HEK293T (cell line): ENCODE measurements around the gene TMEM179.

Experiments
- CTCF ChIA-PET: fragments of 350-600 bp; formaldehyde crosslinking; extraction: SDS; loops from one replicate; lab custom pipeline; 2021; ENCODE audit warnings: antibody characterized with exemption, inconsistent platforms; lab: Yijun Ruan, JAX
- POLR2A ChIA-PET: fragments of 350-600 bp; formaldehyde crosslinking; extraction: SDS; loops from one replicate; lab custom pipeline; 2020; ENCODE audit warnings: antibody characterized with exemption, inconsistent platforms; lab: Yijun Ruan, JAX
- DNase-seq: peaks from one replicate; pipeline ENCODE4 v3.0.0; 2012; ENCODE audit warnings: mixed read lengths; ENCODE audit errors: extremely low spot score
- ARNT ChIP-seq: fragments of 450-650 bp; IDR thresholded peaks from 2 replicates; pipeline ENCODE4 v1.6.1; 2017; ENCODE audit warnings: mild to moderate bottlenecking
- BHLHE40 ChIP-seq: fragments of 450-650 bp; IDR thresholded peaks from 2 replicates; pipeline ENCODE4 v1.6.1; 2016; ENCODE audit warnings: mild to moderate bottlenecking, moderate library complexity, borderline replicate concordance
- CTBP1 ChIP-seq: fragments of 450-650 bp; IDR thresholded peaks from 2 replicates; pipeline ENCODE4 v1.6.1; 2016; ENCODE audit warnings: borderline replicate concordance
- ELF4 ChIP-seq: fragments of 450-650 bp; IDR thresholded peaks from 2 replicates; pipeline ENCODE4 v1.6.1; 2017; ENCODE audit warnings: antibody characterized with exemption
- FOXA1 ChIP-seq: fragments of 450-650 bp; IDR thresholded peaks from 2 replicates; pipeline ENCODE4 v1.6.1; 2016; ENCODE audit warnings: mild to moderate bottlenecking
- FOXK2 ChIP-seq: fragments of 450-650 bp; IDR thresholded peaks from 2 replicates; pipeline ENCODE4 v1.6.1; 2016; ENCODE audit warnings: mild to moderate bottlenecking
- FOXM1 ChIP-seq: fragments of 450-650 bp; IDR thresholded peaks from 2 replicates; pipeline ENCODE4 v1.6.1; 2017; ENCODE audit warnings: mild to moderate bottlenecking, borderline replicate concordance
- HDGF ChIP-seq: fragments of 450-650 bp; IDR thresholded peaks from 2 replicates; pipeline ENCODE4 v1.6.1; 2017; ENCODE audit warnings: antibody characterized with exemption, borderline replicate concordance
- L3MBTL2 ChIP-seq: fragments of 450-650 bp; conservative IDR thresholded peaks from 2 replicates; pipeline ENCODE4 v1.6.1; 2016; ENCODE audit warnings: mild to moderate bottlenecking
- LEF1 ChIP-seq: fragments of 450-650 bp; IDR thresholded peaks from 2 replicates; pipeline ENCODE4 v1.6.1; 2017; ENCODE audit warnings: mild to moderate bottlenecking, borderline replicate concordance
- NFRKB ChIP-seq: fragments of 450-650 bp; IDR thresholded peaks from 2 replicates; pipeline ENCODE4 v1.6.1; 2016; ENCODE audit warnings: mild to moderate bottlenecking, moderate library complexity
- SP1 ChIP-seq: fragments of 450-650 bp; IDR thresholded peaks from 2 replicates; pipeline ENCODE4 v1.6.1; 2017
- SUZ12 ChIP-seq: fragments of 450-650 bp; IDR thresholded peaks from 2 replicates; pipeline ENCODE4 v1.6.1; 2016; ENCODE audit warnings: mild to moderate bottlenecking
- TARDBP ChIP-seq: fragments of 450-650 bp; IDR thresholded peaks from 2 replicates; pipeline ENCODE4 v1.6.1; 2016
- ZNF384 ChIP-seq: fragments of 450-650 bp; IDR thresholded peaks from 2 replicates; pipeline ENCODE4 v1.6.1; 2016
- TF ChIP-seq, protein P1 (sequence below): fragments of 450-650 bp; IDR thresholded peaks from 2 replicates; pipeline ENCODE4 v1.6.1; 2016

TMEM179 gene

GRCh38 chr14:104557086-104557485 is 47.5 kb downstream of the TMEM179 start:
- POLR2A ChIA-PET, result no interaction called here
- TF ChIP-seq FOXA1 (no peak), ZNF384 (no peak), TARDBP (no peak), SP1 (no peak)
- TF ChIP-seq, protein P1, sequence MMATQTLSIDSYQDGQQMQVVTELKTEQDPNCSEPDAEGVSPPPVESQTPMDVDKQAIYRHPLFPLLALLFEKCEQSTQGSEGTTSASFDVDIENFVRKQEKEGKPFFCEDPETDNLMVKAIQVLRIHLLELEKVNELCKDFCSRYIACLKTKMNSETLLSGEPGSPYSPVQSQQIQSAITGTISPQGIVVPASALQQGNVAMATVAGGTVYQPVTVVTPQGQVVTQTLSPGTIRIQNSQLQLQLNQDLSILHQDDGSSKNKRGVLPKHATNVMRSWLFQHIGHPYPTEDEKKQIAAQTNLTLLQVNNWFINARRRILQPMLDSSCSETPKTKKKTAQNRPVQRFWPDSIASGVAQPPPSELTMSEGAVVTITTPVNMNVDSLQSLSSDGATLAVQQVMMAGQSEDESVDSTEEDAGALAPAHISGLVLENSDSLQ, result no peak
- CTCF ChIA-PET, result no interaction called here
- DNase-seq, result no peak

DNA sequence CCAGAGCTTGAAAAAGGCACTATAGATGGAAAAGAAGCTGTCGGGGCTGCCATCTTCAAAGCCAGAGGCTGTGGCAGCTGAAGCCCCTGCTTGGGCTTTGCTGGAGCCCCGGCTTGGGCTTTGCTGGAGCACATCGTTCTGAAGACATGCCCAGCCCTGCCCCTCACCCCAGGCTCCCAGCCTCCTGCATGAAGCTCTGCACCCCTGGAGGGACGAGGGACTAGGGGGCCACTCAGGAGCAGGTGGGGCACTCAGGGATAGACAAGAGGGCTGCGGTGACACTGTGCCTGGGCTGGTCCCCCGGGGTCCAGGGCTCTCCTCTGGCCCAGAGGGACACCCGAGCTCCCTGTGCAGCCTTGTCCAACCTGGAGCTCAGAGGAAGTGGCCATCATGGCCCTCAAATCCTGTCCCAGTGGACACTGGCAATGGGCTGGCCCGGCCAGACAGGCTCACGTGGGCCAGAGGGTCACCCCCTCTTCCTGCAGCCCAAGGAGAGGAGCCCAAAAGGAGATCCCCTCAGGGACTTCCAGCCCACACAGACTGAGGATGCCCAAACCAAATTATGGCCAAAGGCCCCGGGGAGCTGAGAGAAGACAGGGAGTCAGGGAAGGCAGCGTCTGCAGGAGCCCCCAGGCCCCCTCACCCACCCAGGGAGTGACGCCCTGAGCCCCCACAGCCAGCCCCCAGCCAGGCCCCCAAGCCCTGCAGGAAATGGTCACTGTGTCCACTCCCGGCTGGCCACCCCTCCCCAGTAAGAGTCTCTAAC is 48.1 kb downstream of the TMEM179 start:
- no peak for DNase-seq
- ChIA-PET CTCF (no interaction called here), POLR2A (no interaction called here)
- TF ChIP-seq FOXA1 (no peak), FOXM1 (no peak), SP1 (no peak), TARDBP (no peak), CTBP1 (no peak), HDGF (no peak), L3MBTL2 (no peak), ELF4 (no peak), ARNT (no peak), ZNF384 (no peak), LEF1 (no peak), SUZ12 (no peak), NFRKB (no peak), BHLHE40 (no peak), FOXK2 (no peak)
- TF ChIP-seq, protein P1, result no peak

DNA sequence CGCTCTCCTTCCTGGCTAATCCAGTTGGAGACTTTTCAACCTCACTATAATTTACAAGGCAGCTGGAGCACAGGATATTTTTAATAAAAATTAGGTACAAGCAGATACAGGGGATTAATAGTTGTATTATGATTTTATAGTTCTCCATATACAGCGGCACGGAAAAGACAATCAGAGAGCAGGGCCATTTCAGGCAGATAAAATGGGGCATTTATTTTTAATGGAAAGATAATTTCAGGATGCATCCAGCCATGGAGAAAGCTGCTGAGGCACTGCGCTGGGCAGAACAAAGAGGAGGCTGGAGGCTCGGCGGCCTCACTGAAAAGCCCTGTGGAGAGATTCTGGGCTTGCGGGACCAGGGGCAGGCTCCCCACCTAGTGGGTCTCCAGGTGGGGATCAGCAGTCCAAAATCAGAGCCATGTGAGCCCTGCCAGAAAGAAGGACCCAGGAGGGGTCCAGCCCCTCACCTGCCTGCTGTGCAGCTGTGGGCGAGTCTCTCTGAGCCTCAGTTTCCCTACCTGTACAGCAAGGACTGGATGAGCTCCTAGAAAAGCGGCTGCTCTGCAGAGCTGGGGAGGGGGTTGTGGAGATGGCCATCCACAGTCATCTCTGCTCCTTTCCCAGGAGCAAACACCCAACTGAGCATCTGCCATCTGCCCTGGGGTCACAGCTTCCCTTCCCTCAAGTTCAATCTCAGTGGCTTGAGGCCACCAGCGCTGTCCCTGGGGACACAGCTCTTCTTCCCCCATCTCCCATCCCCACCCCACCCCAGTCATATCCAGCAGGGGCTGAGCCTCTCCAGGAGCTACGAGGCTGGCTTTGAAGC is 48.9 kb downstream of the TMEM179 start:
- TF ChIP-seq LEF1, result no peak
- TF ChIP-seq CTBP1, result no peak
- TF ChIP-seq SP1, result no peak
- TF ChIP-seq BHLHE40, result no peak
- no peak for TF ChIP-seq FOXA1
- no peak for TF ChIP-seq L3MBTL2
- TF ChIP-seq, protein P1, result no peak
- TF ChIP-seq HDGF, result no peak
- no peak for TF ChIP-seq ELF4
- TF ChIP-seq SUZ12, result no peak
- TF ChIP-seq FOXK2, result no peak
- no peak for TF ChIP-seq ARNT
- DNase-seq, result no peak
- ChIA-PET CTCF (no interaction called here), POLR2A (no interaction called here)

- ChIA-PET POLR2A (no interaction called here), CTCF (interaction anchor here (0.7 kb wide), 1 partner anchor 22 kb away, joined by 3 read pairs; no protein-coding TSS in a partner anchor)
- DNase-seq, result no peak
Measured at GRCh38 chr14:104554608-104555429, 49.8 kb downstream of the TMEM179 start.

More at GRCh38 chr14:104554608-104555429, 49.8 kb downstream of the TMEM179 start:
- TF ChIP-seq ARNT (no peak), NFRKB (no peak), BHLHE40 (no peak), ZNF384 (no peak), ELF4 (no peak), HDGF (no peak), TARDBP (no peak), CTBP1 (no peak), L3MBTL2 (no peak), FOXK2 (no peak), FOXA1 (no peak), LEF1 (no peak), SP1 (no peak)
- TF ChIP-seq, protein P1, result no peak
